ENCODE data around the gene FAR1.

Gene FAR1

DNA sequence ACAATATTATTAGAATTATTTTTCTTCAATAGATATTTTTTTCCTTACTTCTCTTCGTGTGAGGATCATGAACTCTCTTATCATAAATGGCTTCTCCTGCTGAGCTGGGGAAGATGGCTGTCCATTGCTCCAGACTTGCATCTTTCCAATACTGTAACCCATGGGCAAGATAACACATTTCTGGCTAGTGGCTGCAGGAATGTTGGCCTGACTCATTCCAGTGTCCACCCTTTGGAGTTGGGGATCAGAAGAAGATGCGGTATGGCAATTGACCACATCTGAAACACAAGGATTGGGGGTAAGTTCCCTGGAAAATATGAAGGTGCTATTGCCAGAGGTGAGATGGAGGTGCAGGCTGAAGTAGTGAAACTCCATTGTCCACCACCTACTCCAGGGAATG lies 92.8 kb downstream of the FAR1 start:
- Histone ChIP-seq H3K9me3 (ENCODE audit: low read length) (no peaks in the 10 kb centered on the region), H4K20me1 (ENCODE audit: insufficient read depth, low read length) (no peaks in the 10 kb centered on the region), H3K79me2 (ENCODE audit: insufficient read depth, low read length) (no peaks in the 10 kb centered on the region), H3K4me1 (ENCODE audit: insufficient read depth, low read length, severe bottlenecking) (no peaks in the 10 kb centered on the region), H3K9me2 (ENCODE audit: low read depth, low read length) (no peaks in the 10 kb centered on the region), H3K27ac (ENCODE audit: low read depth, low read length, poor library complexity, severe bottlenecking) (no peak overlapping the region), H2AFZ (ENCODE audit: low read length) (no peak overlapping the region), H3K9ac (ENCODE audit: low read length) (no peak overlapping the region), H3F3A (ENCODE audit: insufficient read depth, low read length) (no peaks in the 10 kb centered on the region), H3K36me3 (ENCODE audit: insufficient read depth, low read length) (no peaks in the 10 kb centered on the region), H3K4me2 (ENCODE audit: low read length) (no peak overlapping the region), H3K27me3 (ENCODE audit: insufficient read depth, low read length) (no peaks in the 10 kb centered on the region), H3K4me3 (ENCODE audit: low read depth, low read length, poor library complexity, severe bottlenecking) (no peak overlapping the region)
- TF ChIP-seq EZH2 (IDR thresholded peaks at IDR 0.05; ENCODE audit: borderline replicate concordance, low read length) = no peak
- TF ChIP-seq, protein P1, sequence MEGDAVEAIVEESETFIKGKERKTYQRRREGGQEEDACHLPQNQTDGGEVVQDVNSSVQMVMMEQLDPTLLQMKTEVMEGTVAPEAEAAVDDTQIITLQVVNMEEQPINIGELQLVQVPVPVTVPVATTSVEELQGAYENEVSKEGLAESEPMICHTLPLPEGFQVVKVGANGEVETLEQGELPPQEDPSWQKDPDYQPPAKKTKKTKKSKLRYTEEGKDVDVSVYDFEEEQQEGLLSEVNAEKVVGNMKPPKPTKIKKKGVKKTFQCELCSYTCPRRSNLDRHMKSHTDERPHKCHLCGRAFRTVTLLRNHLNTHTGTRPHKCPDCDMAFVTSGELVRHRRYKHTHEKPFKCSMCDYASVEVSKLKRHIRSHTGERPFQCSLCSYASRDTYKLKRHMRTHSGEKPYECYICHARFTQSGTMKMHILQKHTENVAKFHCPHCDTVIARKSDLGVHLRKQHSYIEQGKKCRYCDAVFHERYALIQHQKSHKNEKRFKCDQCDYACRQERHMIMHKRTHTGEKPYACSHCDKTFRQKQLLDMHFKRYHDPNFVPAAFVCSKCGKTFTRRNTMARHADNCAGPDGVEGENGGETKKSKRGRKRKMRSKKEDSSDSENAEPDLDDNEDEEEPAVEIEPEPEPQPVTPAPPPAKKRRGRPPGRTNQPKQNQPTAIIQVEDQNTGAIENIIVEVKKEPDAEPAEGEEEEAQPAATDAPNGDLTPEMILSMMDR (IDR thresholded peaks at IDR 0.05; ENCODE audit: low read length) = no peak

DNA sequence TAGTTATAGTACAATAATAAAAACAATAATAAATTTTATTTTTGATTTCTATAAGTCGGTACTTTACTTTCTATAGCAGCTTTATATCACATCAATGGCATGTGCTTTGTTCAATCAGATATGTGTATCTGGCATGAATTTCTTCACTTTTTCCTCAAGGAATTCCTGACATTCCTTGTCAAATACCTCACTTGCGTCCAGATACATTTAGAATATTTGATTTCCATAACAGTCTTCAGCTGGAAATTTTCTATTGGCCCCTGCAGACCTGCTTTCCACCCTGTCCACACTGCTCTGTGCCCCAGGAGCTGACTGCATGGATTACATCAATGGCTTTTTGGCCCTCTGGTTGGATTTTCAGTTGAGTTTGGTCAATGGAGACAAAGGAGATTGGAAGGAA lies 93.2 kb downstream of the FAR1 start:
- H3K27me3 ChIP-seq (ENCODE audit: insufficient read depth, low read length) = no peaks in the 10 kb centered on the region
- no peaks in the 10 kb centered on the region for H3K9me3 ChIP-seq (ENCODE audit: low read length)

DNA sequence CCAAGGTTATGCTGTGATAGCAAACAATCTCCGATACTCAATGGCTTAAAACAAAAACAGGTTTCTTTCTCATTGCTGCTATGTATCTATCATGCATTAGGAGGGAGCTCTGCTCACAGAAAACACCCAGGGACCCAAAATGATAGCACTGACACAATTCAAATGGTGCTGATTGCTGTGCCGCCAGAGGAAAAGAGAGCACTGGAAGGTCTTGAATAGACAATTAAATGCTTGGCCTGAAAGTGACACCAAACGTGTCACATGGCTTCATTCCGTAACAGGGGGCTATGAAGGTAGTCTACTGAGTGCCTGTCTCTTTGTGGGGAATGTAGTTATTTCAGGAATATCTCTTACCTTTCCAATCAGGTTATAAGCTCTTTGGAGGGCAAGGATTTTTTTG lies 94.2 kb downstream of the FAR1 start:
- no peaks in the 10 kb centered on the region for H3K36me3 ChIP-seq (ENCODE audit: insufficient read depth, low read length)
- no peak overlapping the region for H3K4me3 ChIP-seq (ENCODE audit: low read depth, low read length, poor library complexity, severe bottlenecking)
- H3K27ac ChIP-seq (ENCODE audit: low read depth, low read length, poor library complexity, severe bottlenecking) = no peak overlapping the region
- H3F3A ChIP-seq (ENCODE audit: insufficient read depth, low read length) = no peaks in the 10 kb centered on the region
- no peak overlapping the region for H2AFZ ChIP-seq (ENCODE audit: low read length)
- no peaks in the 10 kb centered on the region for H3K4me1 ChIP-seq (ENCODE audit: insufficient read depth, low read length, severe bottlenecking)
- H3K9me2 ChIP-seq (ENCODE audit: low read depth, low read length) = no peaks in the 10 kb centered on the region
- TF ChIP-seq EZH2 (IDR thresholded peaks at IDR 0.05; ENCODE audit: borderline replicate concordance, low read length) = no peak
- TF ChIP-seq, protein P1 (IDR thresholded peaks at IDR 0.05; ENCODE audit: low read length) = no peak
- no peak overlapping the region for H3K4me2 ChIP-seq (ENCODE audit: low read length)
- no peaks in the 10 kb centered on the region for H4K20me1 ChIP-seq (ENCODE audit: insufficient read depth, low read length)
- no peaks in the 10 kb centered on the region for H3K9me3 ChIP-seq (ENCODE audit: low read length)
- H3K27me3 ChIP-seq (ENCODE audit: insufficient read depth, low read length) = no peaks in the 10 kb centered on the region
- H3K79me2 ChIP-seq (ENCODE audit: insufficient read depth, low read length) = no peaks in the 10 kb centered on the region
- no peak overlapping the region for H3K9ac ChIP-seq (ENCODE audit: low read length)

More for the DNA sequence above, 93.2 kb downstream of the FAR1 start:
- no peaks in the 10 kb centered on the region for H3F3A ChIP-seq (ENCODE audit: insufficient read depth, low read length)
- H3K27ac ChIP-seq (ENCODE audit: low read depth, low read length, poor library complexity, severe bottlenecking) = no peak overlapping the region
- no peaks in the 10 kb centered on the region for H4K20me1 ChIP-seq (ENCODE audit: insufficient read depth, low read length)
- H3K4me1 ChIP-seq (ENCODE audit: insufficient read depth, low read length, severe bottlenecking) = no peaks in the 10 kb centered on the region
- H3K4me3 ChIP-seq (ENCODE audit: low read depth, low read length, poor library complexity, severe bottlenecking) = no peak overlapping the region
- no peak overlapping the region for H2AFZ ChIP-seq (ENCODE audit: low read length)
- H3K79me2 ChIP-seq (ENCODE audit: insufficient read depth, low read length) = no peaks in the 10 kb centered on the region
- H3K9me2 ChIP-seq (ENCODE audit: low read depth, low read length) = no peaks in the 10 kb centered on the region
- H3K36me3 ChIP-seq (ENCODE audit: insufficient read depth, low read length) = no peaks in the 10 kb centered on the region
- TF ChIP-seq, protein P1 (IDR thresholded peaks at IDR 0.05; ENCODE audit: low read length) = no peak
- no peak for TF ChIP-seq EZH2 (IDR thresholded peaks at IDR 0.05; ENCODE audit: borderline replicate concordance, low read length)
- no peak overlapping the region for H3K4me2 ChIP-seq (ENCODE audit: low read length)
- no peak overlapping the region for H3K9ac ChIP-seq (ENCODE audit: low read length)

All from OCI-LY1 (cell line).